HCT116 (cell line): Measurements from ENCODE around the gene FOS.

Experiments used
- CTCF ChIP-seq, 3 experiments: fragments of 200-600 bp in 1 of 3; sonication (generic) in 1 of 3; IDR thresholded peaks in 2 of 3; conservative IDR thresholded peaks in 1 of 3; 2 replicates each; pipeline ENCODE4 v1.5.1; 2012 to 2017; ENCODE audit warnings: low read depth in 2 of 3, low read length in 2 of 3, antibody characterized with exemption in 1 of 3, borderline replicate concordance in 1 of 3, control low read depth in 1 of 3, mild to moderate bottlenecking in 1 of 3, mixed read lengths in 1 of 3, mixed run types in 1 of 3, moderate library complexity in 1 of 3; ENCODE audit not compliant: insufficient read depth in 1 of 3
- REST ChIP-seq: IDR thresholded peaks from 2 replicates; pipeline ENCODE4 v1.6.1; 2012; ENCODE audit warnings: low read depth

- TF ChIP-seq REST, result no peak
- no peak for TF ChIP-seq CTCF (IDR thresholded peaks at IDR 0.05 in 2 of 3, conservative IDR thresholded peaks at IDR 0.05 in 1 of 3; ENCODE audit: borderline replicate concordance in 1 of 3, insufficient read depth in 1 of 3, low read depth in 2 of 3, low read length in 2 of 3)
Measured at GRCh38 chr14:75249251-75249957, 29.2 kb upstream of the FOS start.
